Hepatocyte (in vitro differentiated cells): ENCODE data around the gene STAC. TPM values are rescaled to one million over a fixed set of nuclear protein-coding genes. Genes with fewer than 3 reads are reported as not detected.

ENCODE experiments used
- DNase-seq: peaks from one replicate; pipeline ENCODE4 v3.0.0-alpha.2; 2016; ENCODE audit warnings: low spot score
- H2AFZ ChIP-seq: fragments of 200-600 bp; sonication (generic); 2 replicates; pipeline ENCODE4 v1.6.0; 2016; ENCODE audit warnings: antibody characterized with exemption, mild to moderate bottlenecking
- H3K27ac ChIP-seq: fragments of 200-600 bp; sonication (generic); 2 replicates; pipeline ENCODE4 v1.5.1; 2016; ENCODE audit warnings: mild to moderate bottlenecking
- H3K27me3 ChIP-seq: fragments of 200-600 bp; sonication (generic); 2 replicates; pipeline ENCODE4 v1.6.1; 2016
- H3K36me3 ChIP-seq: fragments of 200-600 bp; sonication (generic); replicated peaks from 2 replicates; pipeline ENCODE4 v1.5.1; 2016; ENCODE audit warnings: low read depth; ENCODE audit not compliant: insufficient read depth
- H3K4me1 ChIP-seq: fragments of 200-600 bp; sonication (generic); 2 replicates; pipeline ENCODE4 v1.5.1; 2016; ENCODE audit warnings: mild to moderate bottlenecking, moderate library complexity; ENCODE audit not compliant: insufficient read depth
- H3K4me2 ChIP-seq: fragments of 200-600 bp; sonication (generic); 2 replicates; pipeline ENCODE4 v1.6.0; 2016
- H3K4me3 ChIP-seq: fragments of 200-600 bp; sonication (generic); 2 replicates; pipeline ENCODE4 v1.5.1; 2016; ENCODE audit warnings: mild to moderate bottlenecking
- H3K79me2 ChIP-seq: fragments of 200-600 bp; sonication (generic); 2 replicates; pipeline ENCODE4 v1.6.0; 2017; ENCODE audit warnings: mild to moderate bottlenecking
- H3K9me2 ChIP-seq: fragments of 200-600 bp; sonication (generic); replicated peaks from 2 replicates; pipeline ENCODE4 v1.6.0; 2017; ENCODE audit warnings: mild to moderate bottlenecking; ENCODE audit not compliant: insufficient read depth
- H3K9me3 ChIP-seq: fragments of 200-600 bp; sonication (generic); 2 replicates; pipeline ENCODE4 v1.5.1; 2016; ENCODE audit warnings: low read depth, mild to moderate bottlenecking
- H4K20me1 ChIP-seq: fragments of 200-600 bp; sonication (generic); 2 replicates; pipeline ENCODE4 v1.6.0; 2016; ENCODE audit warnings: mild to moderate bottlenecking; ENCODE audit not compliant: insufficient read depth, poor library complexity, severe bottlenecking
- CTCF ChIP-seq: fragments of 200-600 bp; sonication (generic); IDR thresholded peaks from 2 replicates; pipeline ENCODE4 v1.5.1; 2016; ENCODE audit warnings: antibody characterized with exemption, mild to moderate bottlenecking; ENCODE audit not compliant: poor library complexity
- EZH2 ChIP-seq: fragments of 200-600 bp; sonication (generic); IDR thresholded peaks from 2 replicates; pipeline ENCODE4 v1.6.1; 2016; ENCODE audit warnings: antibody characterized with exemption, mild to moderate bottlenecking, borderline replicate concordance
- EZH2phosphoT487 ChIP-seq: fragments of 200-600 bp; sonication (generic); IDR thresholded peaks from one replicate; pipeline ENCODE4 v1.6.1; 2018; ENCODE audit warnings: antibody characterized with exemption, mild to moderate bottlenecking, low read depth, moderate library complexity; ENCODE audit not compliant: unreplicated experiment, severe bottlenecking
- WGBS: methylation state at CpG from one replicate; pipeline ENCODE4 v1.1.6; 2016; ENCODE audit warnings: low lambda C conversion rate; ENCODE audit errors: missing lambda C conversion rate; 5-methylcytosine and 5-hydroxymethylcytosine counted together
- polyA plus RNA-seq: library from polyadenylated mRNA; unstranded; fragments of >200 nt; fragmentation: Nextera tagmentation; extraction: Ambion mirVana; gene quantifications from 2 replicates; pipeline ENCODE4 v1.2.1, GENCODE V29; 2016
- total RNA-seq: library from RNA; depleted of rRNA; stranded (reverse); fragments of >200 nt; gene quantifications from 2 replicates; pipeline ENCODE4 v1.2.3, GENCODE V29; 2014

Gene STAC
- total and polyA plus RNA-seq, 2 experiments from 2014 or later: 0.13 to 0.53 TPM

- no peak overlapping the region for H3K4me3 ChIP-seq
- no peaks in the 10 kb centered on the region for H3K79me2 ChIP-seq
- no peaks in the 10 kb centered on the region for H4K20me1 ChIP-seq
- no peak for DNase-seq
- no peak overlapping the region for H3K27ac ChIP-seq
- H3K27me3 ChIP-seq: no peaks in the 10 kb centered on the region
- no peaks in the 10 kb centered on the region for H3K4me1 ChIP-seq
- H3K9me3 ChIP-seq: no peaks in the 10 kb centered on the region
- H2AFZ ChIP-seq: no peak overlapping the region
- no peaks in the 10 kb centered on the region for H3K36me3 ChIP-seq
- TF ChIP-seq EZH2: no peak
- no peak for TF ChIP-seq EZH2phosphoT487
- TF ChIP-seq CTCF: no peak
- no peak overlapping the region for H3K4me2 ChIP-seq
- 92% methylated on average over 3 of the region's 3 CpGs for WGBS
- H3K9me2 ChIP-seq: no peaks in the 10 kb centered on the region
These were observed 12.3 kb upstream of the STAC start for GRCh38 chr3:36367912-36368573.

- H3K4me3 ChIP-seq: no peak overlapping the region
- no peaks in the 10 kb centered on the region for H3K9me2 ChIP-seq
- H3K27ac ChIP-seq: no peak overlapping the region
- no peak for TF ChIP-seq EZH2phosphoT487
- no peak for TF ChIP-seq EZH2
- no peak for TF ChIP-seq CTCF
- DNase-seq: no peak
- H4K20me1 ChIP-seq: no peaks in the 10 kb centered on the region
- H3K79me2 ChIP-seq: no peaks in the 10 kb centered on the region
- no peaks in the 10 kb centered on the region for H3K9me3 ChIP-seq
- H3K4me2 ChIP-seq: no peak overlapping the region
- peaks cover under 1% of the 10 kb centered on the region for H3K27me3 ChIP-seq
- H2AFZ ChIP-seq: no peak overlapping the region
- no peaks in the 10 kb centered on the region for H3K4me1 ChIP-seq
- no peaks in the 10 kb centered on the region for H3K36me3 ChIP-seq
These were observed 7.8 kb upstream of the STAC start for GRCh38 chr3:36372534-36372935.

GRCh38 chr3:36373084-36373483 is 7.2 kb upstream of the STAC start:
- Histone ChIP-seq H3K9me2 (no peaks in the 10 kb centered on the region), H3K79me2 (no peaks in the 10 kb centered on the region), H3K4me1 (no peaks in the 10 kb centered on the region), H4K20me1 (no peaks in the 10 kb centered on the region), H3K4me3 (no peak overlapping the region), H3K9me3 (no peaks in the 10 kb centered on the region), H3K27me3 (peaks cover 6% of the 10 kb centered on the region), H3K36me3 (no peaks in the 10 kb centered on the region), H3K4me2 (no peak overlapping the region), H2AFZ (no peak overlapping the region), H3K27ac (no peak overlapping the region)
- TF ChIP-seq CTCF: no peak
- TF ChIP-seq EZH2phosphoT487: no peak
- no peak for TF ChIP-seq EZH2
- peak; percentile 20 for DNase-seq

GRCh38 chr3:36373666-36374065 is 6.6 kb upstream of the STAC start:
- TF ChIP-seq CTCF (no peak), EZH2 (no peak), EZH2phosphoT487 (no peak)
- no peaks in the 10 kb centered on the region for H3K36me3 ChIP-seq
- H3K27ac ChIP-seq: no peak overlapping the region
- peaks cover 10% of the 10 kb centered on the region for H3K27me3 ChIP-seq
- no peak overlapping the region for H2AFZ ChIP-seq
- H3K4me2 ChIP-seq: no peak overlapping the region
- H3K4me3 ChIP-seq: no peak overlapping the region
- H3K4me1 ChIP-seq: no peaks in the 10 kb centered on the region
- H3K9me2 ChIP-seq: no peaks in the 10 kb centered on the region
- no peaks in the 10 kb centered on the region for H3K9me3 ChIP-seq
- 83% methylated on average over 3 of the region's 3 CpGs for WGBS
- H4K20me1 ChIP-seq: no peaks in the 10 kb centered on the region
- H3K79me2 ChIP-seq: no peaks in the 10 kb centered on the region
- no peak for DNase-seq
